ENCODE data around the gene HS6ST3. TPM values are rescaled to one million over a fixed set of nuclear protein-coding genes. Genes with fewer than 3 reads are reported as not detected.

Gene HS6ST3
- total RNA-seq, 1 experiment from 2014 or later, result not detected

- no peak for TF ChIP-seq CTCF (IDR thresholded peaks at IDR 0.05; ENCODE audit: insufficient read depth in 1 of 2, low read depth in 1 of 2, low read length in 1 of 2, severe bottlenecking in 1 of 2, unreplicated experiment in 1 of 2)
- intact Hi-C loops (cut with micrococcal nuclease; ENCODE audit: unreplicated experiment), result no loop called here
- CTCF ChIA-PET, result no interaction called here
- H3K27ac Mint-ChIP-seq (ENCODE audit: unreplicated experiment), result no peak overlapping the region
- H3K27me3 Mint-ChIP-seq (ENCODE audit: insufficient read depth, unreplicated experiment), result peaks cover 5% of the 10 kb centered on the region
- Histone ChIP-seq H3K4me3 (ENCODE audit: low read depth, low read length) (no peak overlapping the region), H3K9me3 (no peaks in the 10 kb centered on the region), H3K36me3 (ENCODE audit: control insufficient read depth, insufficient read depth, low read length) (no peaks in the 10 kb centered on the region), H3K27me3 (replicated peaks; ENCODE audit: control insufficient read depth, insufficient read depth, low read length) (no peaks in the 10 kb centered on the region), H3K4me1 (no peaks in the 10 kb centered on the region)
- POLR2A ChIA-PET, result no interaction called here
- DNase-seq, result no peak
- H3K9me3 Mint-ChIP-seq (ENCODE audit: unreplicated experiment), result no peaks in the 10 kb centered on the region
- no peak overlapping the region for H3K4me3 Mint-ChIP-seq (ENCODE audit: unreplicated experiment)
- H3K36me3 Mint-ChIP-seq (ENCODE audit: insufficient read depth, unreplicated experiment), result no peaks in the 10 kb centered on the region
- H3K4me1 Mint-ChIP-seq (ENCODE audit: low read depth, unreplicated experiment), result no peaks in the 10 kb centered on the region
- no TSS peak for BruUV-seq (replicated peaks)
Measured at GRCh38 chr13:96172066-96172465, 82.2 kb downstream of the HS6ST3 start.

GRCh38 chr13:96178759-96179158 is 88.9 kb downstream of the HS6ST3 start:
- H3K9me3 ChIP-seq, result no peaks in the 10 kb centered on the region
- H3K4me1 Mint-ChIP-seq (ENCODE audit: low read depth, unreplicated experiment), result no peaks in the 10 kb centered on the region
- ChIA-PET POLR2A (no interaction called here), CTCF (no interaction called here)
- no peaks in the 10 kb centered on the region for H3K36me3 ChIP-seq (ENCODE audit: control insufficient read depth, insufficient read depth, low read length)
- peaks cover 13% of the 10 kb centered on the region for H3K27me3 Mint-ChIP-seq (ENCODE audit: insufficient read depth, unreplicated experiment)
- H3K4me1 ChIP-seq, result no peaks in the 10 kb centered on the region
- no peaks in the 10 kb centered on the region for H3K27me3 ChIP-seq (replicated peaks; ENCODE audit: control insufficient read depth, insufficient read depth, low read length)
- no peak for DNase-seq
- no peaks in the 10 kb centered on the region for H3K36me3 Mint-ChIP-seq (ENCODE audit: insufficient read depth, unreplicated experiment)
- no peak overlapping the region for H3K4me3 ChIP-seq (ENCODE audit: low read depth, low read length)
- no peak overlapping the region for H3K27ac Mint-ChIP-seq (ENCODE audit: unreplicated experiment)
- BruUV-seq (replicated peaks), result no TSS peak
- intact Hi-C loops (cut with micrococcal nuclease; ENCODE audit: unreplicated experiment), result no loop called here
- H3K9me3 Mint-ChIP-seq (ENCODE audit: unreplicated experiment), result no peaks in the 10 kb centered on the region
- no peak overlapping the region for H3K4me3 Mint-ChIP-seq (ENCODE audit: unreplicated experiment)
- TF ChIP-seq CTCF (IDR thresholded peaks at IDR 0.05; ENCODE audit: insufficient read depth in 1 of 2, low read depth in 1 of 2, low read length in 1 of 2, severe bottlenecking in 1 of 2, unreplicated experiment in 1 of 2), result no peak

- no peaks in the 10 kb centered on the region for H3K9me3 Mint-ChIP-seq (ENCODE audit: unreplicated experiment)
- no peak overlapping the region for H3K27ac Mint-ChIP-seq (ENCODE audit: unreplicated experiment)
- CTCF ChIA-PET, result no interaction called here
- Histone ChIP-seq H3K4me1 (no peaks in the 10 kb centered on the region), H3K27me3 (replicated peaks; ENCODE audit: control insufficient read depth, insufficient read depth, low read length) (no peaks in the 10 kb centered on the region), H3K36me3 (ENCODE audit: control insufficient read depth, insufficient read depth, low read length) (no peaks in the 10 kb centered on the region), H3K4me3 (ENCODE audit: low read depth, low read length) (no peak overlapping the region), H3K9me3 (no peaks in the 10 kb centered on the region)
- POLR2A ChIA-PET, result no interaction called here
- intact Hi-C loops (cut with micrococcal nuclease; ENCODE audit: unreplicated experiment), result no loop called here
- no TSS peak for BruUV-seq (replicated peaks)
- H3K4me1 Mint-ChIP-seq (ENCODE audit: low read depth, unreplicated experiment), result no peaks in the 10 kb centered on the region
- H3K4me3 Mint-ChIP-seq (ENCODE audit: unreplicated experiment), result no peak overlapping the region
- no peaks in the 10 kb centered on the region for H3K36me3 Mint-ChIP-seq (ENCODE audit: insufficient read depth, unreplicated experiment)
- peaks cover 15% of the 10 kb centered on the region for H3K27me3 Mint-ChIP-seq (ENCODE audit: insufficient read depth, unreplicated experiment)
- TF ChIP-seq CTCF (IDR thresholded peaks at IDR 0.05; ENCODE audit: insufficient read depth in 1 of 2, low read depth in 1 of 2, low read length in 1 of 2, severe bottlenecking in 1 of 2, unreplicated experiment in 1 of 2), result no peak
- DNase-seq, result no peak
Measured at GRCh38 chr13:96179309-96179708, 89.4 kb downstream of the HS6ST3 start.
